GM18517 (cell line): Measurements from ENCODE around the gene XPO5.
"Not testable (repeated sequence)": the region's sequence is repeated elsewhere in the genome, so short reads cannot be mapped to it uniquely, and the experiment has no call there.

Source experiments
- ATAC-seq: cut with Tn5 transposase; IDR thresholded peaks from one replicate; pipeline ENCODE4 v1.9.1; 2021; ENCODE audit warnings: mild to moderate bottlenecking, moderate library complexity; ENCODE audit not compliant: unreplicated experiment

The XPO5 gene

GRCh38 chr6:43575772-43576551 is at the start of gene XPO5, which contains the start of gene POLH:
Gene XPO5 (minus strand): TSS chr6:43576038. CDS start chr6:43575864, 174 bp downstream.
Gene POLH (plus strand): TSS chr6:43576185. CDS start chr6:43582320, 6,135 bp downstream.
- ATAC-seq, result peak; percentile 86

GRCh38 chr6:43625393-43625992 is 49.7 kb upstream of the XPO5 start:
- ATAC-seq, result no peak

GRCh38 chr6:43624786-43625288 is 49.0 kb upstream of the XPO5 start:
- no peak for ATAC-seq

GRCh38 chr6:43623880-43624785 is 48.3 kb upstream of the XPO5 start:
- ATAC-seq, result no peak

GRCh38 chr6:43622541-43622940 is 46.7 kb upstream of the XPO5 start:
- ATAC-seq, result no peak

GRCh38 chr6:43621836-43622180 is 46.0 kb upstream of the XPO5 start:
- no peak for ATAC-seq

GRCh38 chr6:43621078-43621835 is 45.4 kb upstream of the XPO5 start:
- no peak for ATAC-seq

- no peak for ATAC-seq
These were observed 41.1 kb upstream of the XPO5 start for GRCh38 chr6:43616725-43617472.

- no peak for ATAC-seq
These were observed 38.5 kb upstream of the XPO5 start for GRCh38 chr6:43614396-43614730.

GRCh38 chr6:43613721-43614395 is 38.0 kb upstream of the XPO5 start:
- no peak for ATAC-seq

- ATAC-seq, result no peak
These were observed 34.6 kb upstream of the XPO5 start for GRCh38 chr6:43610431-43610830.

GRCh38 chr6:43609402-43609801 is 33.6 kb upstream of the XPO5 start:
- ATAC-seq, result no peak

- no peak for ATAC-seq
These were observed 33.0 kb upstream of the XPO5 start for GRCh38 chr6:43608807-43609206.

GRCh38 chr6:43608310-43608763 is 32.5 kb upstream of the XPO5 start:
- no peak for ATAC-seq

- ATAC-seq, result no peak
These were observed 30.2 kb upstream of the XPO5 start for GRCh38 chr6:43606019-43606418.

GRCh38 chr6:43604174-43604573 is 28.3 kb upstream of the XPO5 start:
- no peak for ATAC-seq

GRCh38 chr6:43600595-43600994 is 24.8 kb upstream of the XPO5 start:
- ATAC-seq, result no peak

GRCh38 chr6:43593938-43594337 is 18.1 kb upstream of the XPO5 start:
- ATAC-seq, result no peak

- ATAC-seq, result not testable (repeated sequence)
These were observed 13.7 kb upstream of the XPO5 start for GRCh38 chr6:43589564-43589963.
